ENCODE measurements around the gene ST8SIA5. TPM values are rescaled to one million over a fixed set of nuclear protein-coding genes. Genes with fewer than 3 reads are reported as not detected.

The ST8SIA5 gene
- total RNA-seq, 1 experiment from 2014 or later = not detected

DNA sequence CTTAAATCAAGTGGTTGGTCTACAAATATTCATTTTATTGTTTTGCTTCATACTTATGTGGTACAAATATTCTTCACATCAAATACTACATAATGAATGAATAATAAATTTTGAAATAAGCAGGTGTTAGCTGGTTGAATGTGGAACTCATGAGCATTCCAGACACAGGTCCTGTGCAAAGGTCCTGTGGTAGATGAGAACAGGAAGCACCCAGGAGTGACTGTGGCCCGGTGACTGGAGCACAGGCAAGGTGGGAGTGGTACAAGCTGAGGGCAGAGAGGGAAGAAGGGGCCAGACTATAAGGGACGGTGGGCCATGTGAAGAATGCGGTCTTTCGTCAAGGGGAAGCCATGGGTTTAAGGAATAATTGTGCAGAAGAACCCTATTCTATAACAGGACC is 73.6 kb downstream of the ST8SIA5 start:
- intact Hi-C loops (cut with micrococcal nuclease) = no loop called here
- no peak for DNase-seq (ENCODE audit: unreplicated experiment)
- no peaks in the 10 kb centered on the region for H3K27me3 Mint-ChIP-seq (ENCODE audit: insufficient read depth, unreplicated experiment)
- H3K4me1 Mint-ChIP-seq (ENCODE audit: insufficient read depth, unreplicated experiment) = no peaks in the 10 kb centered on the region
- ChIA-PET POLR2A (no interaction called here), CTCF (no interaction called here)
- no peak overlapping the region for H3K27ac Mint-ChIP-seq (ENCODE audit: low read depth, unreplicated experiment)
- no peaks in the 10 kb centered on the region for H3K36me3 Mint-ChIP-seq (ENCODE audit: insufficient read depth, unreplicated experiment)
- no TSS peak for BruUV-seq (replicated peaks)
- H3K4me3 Mint-ChIP-seq (ENCODE audit: unreplicated experiment) = no peak overlapping the region
- H3K9me3 Mint-ChIP-seq (ENCODE audit: unreplicated experiment) = no peaks in the 10 kb centered on the region
- TF ChIP-seq CTCF (IDR thresholded peaks at IDR 0.05; ENCODE audit: unreplicated experiment) = no peak

- no TSS peak for BruUV-seq (replicated peaks)
- no peaks in the 10 kb centered on the region for H3K9me3 Mint-ChIP-seq (ENCODE audit: unreplicated experiment)
Observed at GRCh38 chr18:46680784-46681695, 75.8 kb downstream of the ST8SIA5 start.

GRCh38 chr18:46679846-46680598 is 76.8 kb downstream of the ST8SIA5 start:
- Mint-ChIP-seq H3K4me3 (ENCODE audit: unreplicated experiment) (no peak overlapping the region), H3K27me3 (ENCODE audit: insufficient read depth, unreplicated experiment) (no peaks in the 10 kb centered on the region), H3K36me3 (ENCODE audit: insufficient read depth, unreplicated experiment) (no peaks in the 10 kb centered on the region), H3K9me3 (ENCODE audit: unreplicated experiment) (peaks cover 7% of the 10 kb centered on the region), H3K27ac (ENCODE audit: low read depth, unreplicated experiment) (no peak overlapping the region), H3K4me1 (ENCODE audit: insufficient read depth, unreplicated experiment) (peaks cover 15% of the 10 kb centered on the region)
- CTCF ChIA-PET = interaction anchor here (0.8 to 2.0 kb wide), 2 partner anchors 57 to 399 kb away, joined by 4 to 7 read pairs; no protein-coding TSS in a partner anchor
- TF ChIP-seq CTCF (IDR thresholded peaks at IDR 0.05; ENCODE audit: unreplicated experiment) = no peak
- intact Hi-C loops (cut with micrococcal nuclease) = no loop called here
- no TSS peak for BruUV-seq (replicated peaks)
- POLR2A ChIA-PET = interaction anchor here (0.6 kb wide), 1 partner anchor 10 kb away, joined by 3 read pairs; no protein-coding TSS in a partner anchor
- no peak for DNase-seq (ENCODE audit: unreplicated experiment)

More at GRCh38 chr18:46680784-46681695, 75.8 kb downstream of the ST8SIA5 start:
- TF ChIP-seq CTCF (IDR thresholded peaks at IDR 0.05; ENCODE audit: unreplicated experiment) = no peak
- H3K4me3 Mint-ChIP-seq (ENCODE audit: unreplicated experiment) = no peak overlapping the region
- H3K27ac Mint-ChIP-seq (ENCODE audit: low read depth, unreplicated experiment) = no peak overlapping the region
- POLR2A ChIA-PET = no interaction called here
- CTCF ChIA-PET = interaction anchor here (0.6 to 2.0 kb wide), 4 partner anchors 23 to 400 kb away, joined by 3 to 7 read pairs (median 4); no protein-coding TSS in a partner anchor
- H3K36me3 Mint-ChIP-seq (ENCODE audit: insufficient read depth, unreplicated experiment) = no peaks in the 10 kb centered on the region
- no peaks in the 10 kb centered on the region for H3K27me3 Mint-ChIP-seq (ENCODE audit: insufficient read depth, unreplicated experiment)
- DNase-seq (ENCODE audit: unreplicated experiment) = no peak
- intact Hi-C loops (cut with micrococcal nuclease) = no loop called here
- peaks cover 6% of the 10 kb centered on the region for H3K4me1 Mint-ChIP-seq (ENCODE audit: insufficient read depth, unreplicated experiment)

Measured in MCF 10A (cell line).